B cell (primary cell): ENCODE measurements around the gene SOX13. TPM values are rescaled to one million over a fixed set of nuclear protein-coding genes. Genes with fewer than 3 reads are reported as not detected.

Source experiments
- ATAC-seq: fragments of 200-7000 bp; cut with Tn5 transposase; one replicate; pipeline ENCODE4 v1.10.0; 2021; ENCODE audit warnings: low read depth, mild to moderate bottlenecking, moderate number of reproducible peaks, moderate library complexity
- CTCF ChIA-PET: fragments of 350-600 bp; sonication (Branson Sonifier 250); formaldehyde crosslinking; loops from one replicate; lab custom pipeline; 2021; ENCODE audit warnings: antibody characterized with exemption, inconsistent platforms; lab: Charles Lee
- POLR2A ChIA-PET: fragments of 350-600 bp; sonication (Branson Sonifier 250); formaldehyde crosslinking; loops from one replicate; lab custom pipeline; 2021; ENCODE audit warnings: antibody characterized with exemption; lab: Charles Lee
- DNase-seq: peaks from one replicate; pipeline ENCODE4 v3.0.0; 2013
- H2AFZ ChIP-seq: 2 replicates; pipeline ENCODE4 v1.6.1; 2012; ENCODE audit warnings: mild to moderate bottlenecking, low read depth, low read length; ENCODE audit not compliant: insufficient read depth, poor library complexity, severe bottlenecking
- H3K27ac ChIP-seq, 2 donors: 1 replicate in 1 of 2; 2 replicates in 1 of 2; pipeline ENCODE4 v1.5.1; 2012 to 2013; ENCODE audit warnings: low read length in 2 of 2, mild to moderate bottlenecking in 2 of 2, moderate library complexity in 1 of 2
- H3K27me3 ChIP-seq, 4 experiments: fragments of 200-600 bp in 1 of 4; sonication (generic) in 1 of 4; replicated peaks in 1 of 4; 1 replicate in 2 of 4; 2 replicates in 2 of 4; pipeline versions ENCODE4 v1.6.1 to v1.7.0; 2013 to 2016; ENCODE audit warnings: low read length in 3 of 4, mild to moderate bottlenecking in 2 of 4, mixed read lengths in 1 of 4, moderate library complexity in 1 of 4; ENCODE audit not compliant: insufficient read depth in 4 of 4, control insufficient read depth in 3 of 4; ENCODE audit errors: control extremely low read depth in 1 of 4
- H3K36me3 ChIP-seq, 2 experiments: replicated peaks in 1 of 2; 1 replicate in 1 of 2; 2 replicates in 1 of 2; pipeline versions ENCODE4 v1.6.1 to v1.7.1; 2013; ENCODE audit warnings: low read length in 1 of 2; ENCODE audit not compliant: insufficient read depth in 2 of 2, control insufficient read depth in 1 of 2; ENCODE audit errors: control extremely low read depth in 1 of 2, extremely low read depth in 1 of 2
- H3K4me1 ChIP-seq, 2 donors: fragments of 200-600 bp in 1 of 2; sonication (generic) in 1 of 2; 1 replicate in 1 of 2; 2 replicates in 1 of 2; pipeline versions ENCODE4 v1.5.1 to v1.6.1; 2013 to 2017; ENCODE audit warnings: low read length in 2 of 2; ENCODE audit not compliant: control insufficient read depth in 2 of 2, insufficient read depth in 2 of 2
- H3K4me2 ChIP-seq: replicated peaks from 2 replicates; pipeline ENCODE3; 2012; ENCODE audit warnings: mild to moderate bottlenecking, low read depth, low read length; ENCODE audit not compliant: poor library complexity, severe bottlenecking
- H3K4me3 ChIP-seq, 5 experiments: fragments of 200-600 bp in 1 of 5; sonication (generic) in 1 of 5; 1 replicate in 3 of 5; 2 replicates in 2 of 5; pipeline versions ENCODE4 v1.5.1 to v1.7.0; 2011 to 2016; ENCODE audit warnings: low read length in 4 of 5, mild to moderate bottlenecking in 4 of 5, low read depth in 2 of 5, control low read depth in 1 of 5, moderate library complexity in 1 of 5; ENCODE audit not compliant: insufficient read depth in 1 of 5; ENCODE audit errors: control extremely low read depth in 1 of 5, extremely low read depth in 1 of 5
- H3K79me2 ChIP-seq: fragments of 200-600 bp; sonication (generic); one replicate; pipeline ENCODE4 v1.6.0; 2016; ENCODE audit warnings: low read length; ENCODE audit not compliant: control insufficient read depth, insufficient read depth
- H3K9ac ChIP-seq: fragments of 200-600 bp; sonication (generic); 2 replicates; pipeline ENCODE4 v1.6.1; 2017; ENCODE audit warnings: mild to moderate bottlenecking, low read length, moderate library complexity
- H3K9me3 ChIP-seq, 3 donors: one replicate each; pipeline versions ENCODE4 v1.6.1 to v1.7.1; 2013; ENCODE audit warnings: low read length in 2 of 3; ENCODE audit not compliant: control insufficient read depth in 2 of 3, insufficient read depth in 1 of 3; ENCODE audit errors: control extremely low read depth in 1 of 3
- H4K20me1 ChIP-seq: 2 replicates; pipeline ENCODE4 v1.6.0; 2012; ENCODE audit warnings: mild to moderate bottlenecking, low read length; ENCODE audit not compliant: insufficient read depth, control insufficient read depth, poor library complexity, severe bottlenecking
- H3K27ac Mint-ChIP-seq: one replicate; pipeline ENCODE4 v1.8.0; 2021; ENCODE audit warnings: mixed read lengths
- H3K27me3 Mint-ChIP-seq: one replicate; pipeline ENCODE4 v1.8.0; 2021; ENCODE audit warnings: mixed read lengths
- H3K4me1 Mint-ChIP-seq: one replicate; pipeline ENCODE4 v1.8.0; 2021; ENCODE audit warnings: mixed read lengths
- H3K4me3 Mint-ChIP-seq: one replicate; pipeline ENCODE4 v1.8.0; 2021; ENCODE audit warnings: mixed read lengths
- H3K9me3 Mint-ChIP-seq: one replicate; pipeline ENCODE4 v1.8.0; 2022; ENCODE audit warnings: mixed read lengths; ENCODE audit not compliant: insufficient read depth
- CTCF ChIP-seq: fragments of 200-600 bp; IDR thresholded peaks from one replicate; pipeline ENCODE4 v1.8.0; 2022; ENCODE audit warnings: antibody characterized with exemption, mild to moderate bottlenecking
- EZH2 ChIP-seq: IDR thresholded peaks from 2 replicates; pipeline ENCODE4 v1.6.1; 2012; ENCODE audit warnings: borderline replicate concordance, low read depth, mild to moderate bottlenecking, moderate library complexity, low read length; ENCODE audit not compliant: insufficient read depth, poor library complexity, severe bottlenecking
- WGBS: methylation state at CpG from one replicate; pipeline ENCODE4 v1.1.5; 2013; ENCODE audit warnings: missing lambda C conversion rate; ENCODE audit not compliant: insufficient coverage; 5-methylcytosine and 5-hydroxymethylcytosine counted together
- intact Hi-C: fragments of 100-400 bp; cut with micrococcal nuclease; formaldehyde crosslinking; loops from one replicate; pipeline ENCODE4 v1.10.0; 2022
- polyA plus RNA-seq: library from polyadenylated mRNA; depleted of rRNA; stranded (reverse); fragments of >200 nt; gene quantifications from 2 replicates; pipeline ENCODE4 v1.2.3, GENCODE V29; 2012
- total RNA-seq, 2 donors: library from RNA; stranded (reverse); fragments of 120-200 nt in 1 of 2; gene quantifications; 1 replicate in 1 of 2; 2 replicates in 1 of 2; pipeline versions ENCODE4 v1.2.3 to v1.2.4, GENCODE V29; 2013 to 2022

SOX13 gene
- total and polyA plus RNA-seq, 2 donors (not counting 1 experiment from before 2014, with no cell fraction given), result 0.15 to 1.3 TPM

GRCh38 chr1:204131978-204132377, 59.1 kb downstream of the SOX13 start:
- H3K27ac ChIP-seq, result no peak overlapping the region
- no peaks in the 10 kb centered on the region for H3K79me2 ChIP-seq
- no peaks in the 10 kb centered on the region for H3K36me3 ChIP-seq
- H3K27me3 ChIP-seq, result peaks cover 0 to 14% (median 2%) of the 10 kb centered on the region in 4 experiments
- Mint-ChIP-seq H3K9me3 (no peaks in the 10 kb centered on the region), H3K27ac (no peak overlapping the region), H3K27me3 (peaks cover 13% of the 10 kb centered on the region), H3K4me1 (peaks cover 5% of the 10 kb centered on the region), H3K4me3 (no peak overlapping the region)
- ATAC-seq (no peak), DNase-seq (no peak)
- H3K9ac ChIP-seq, result no peak overlapping the region
- POLR2A ChIA-PET, result no interaction called here
- no peaks in the 10 kb centered on the region for H3K9me3 ChIP-seq
- H3K4me3 ChIP-seq, result no peak overlapping the region
- no peak for TF ChIP-seq CTCF
- intact Hi-C loops, result no loop called here
- H3K4me1 ChIP-seq, result peaks cover 7 to 8% of the 10 kb centered on the region in 2 donors
- H4K20me1 ChIP-seq, result no peaks in the 10 kb centered on the region
- CTCF ChIA-PET, result no interaction called here
- 100% methylated on average over 2 of the region's 4 CpGs for WGBS
- H2AFZ ChIP-seq, result no peak overlapping the region
- no peak overlapping the region for H3K4me2 ChIP-seq

- intact Hi-C loops, result no loop called here
- no peaks in the 10 kb centered on the region for H3K79me2 ChIP-seq
- peaks cover 7 to 8% of the 10 kb centered on the region in 2 donors for H3K4me1 ChIP-seq
- H3K9ac ChIP-seq, result no peak overlapping the region
- WGBS, result 80% methylated on average over 1 of the region's 6 CpGs
- ChIA-PET CTCF (interaction anchor here (0.6 kb wide), 1 partner anchor 1822 kb away, joined by 3 read pairs; no protein-coding TSS in a partner anchor), POLR2A (interaction anchor here (0.6 kb wide), 1 partner anchor 30 kb away, joined by 3 read pairs; no protein-coding TSS in a partner anchor)
- H3K9me3 ChIP-seq, result no peaks in the 10 kb centered on the region
- H3K27ac Mint-ChIP-seq, result no peak overlapping the region
- H3K4me3 Mint-ChIP-seq, result no peak overlapping the region
- H3K36me3 ChIP-seq, result no peaks in the 10 kb centered on the region
- no peaks in the 10 kb centered on the region for H4K20me1 ChIP-seq
- peaks cover 0 to 14% (median 2%) of the 10 kb centered on the region in 4 experiments for H3K27me3 ChIP-seq
- H3K27ac ChIP-seq, result no peak overlapping the region
- H2AFZ ChIP-seq, result no peak overlapping the region
- H3K4me3 ChIP-seq, result no peak overlapping the region
- peaks cover 5% of the 10 kb centered on the region for H3K4me1 Mint-ChIP-seq
- no peak overlapping the region for H3K4me2 ChIP-seq
- peaks cover 19% of the 10 kb centered on the region for H3K27me3 Mint-ChIP-seq
- DNase-seq, result no peak
- TF ChIP-seq EZH2 (no peak), CTCF (no peak)
- no peak for ATAC-seq
- H3K9me3 Mint-ChIP-seq, result no peaks in the 10 kb centered on the region
These were observed 59.8 kb downstream of the SOX13 start for GRCh38 chr1:204132718-204133117.
